ENCODE data around the gene LYPD6.

The LYPD6 gene

GRCh38 chr2:149364839-149365238 is 34.5 kb downstream of the LYPD6 start:
- TF ChIP-seq ZFX (IDR thresholded peaks at IDR 0.05; ENCODE audit: borderline replicate concordance) (no peak), CTCF (IDR thresholded peaks at IDR 0.05) (no peak)
- H3K27ac ChIP-seq = no peak overlapping the region

GRCh38 chr2:149365931-149366583 is 35.7 kb downstream of the LYPD6 start:
- TF ChIP-seq ZFX (IDR thresholded peaks at IDR 0.05; ENCODE audit: borderline replicate concordance) (no peak), CTCF (IDR thresholded peaks at IDR 0.05) (no peak)

GRCh38 chr2:149370061-149370775 is 39.8 kb downstream of the LYPD6 start:
- TF ChIP-seq ZFX (IDR thresholded peaks at IDR 0.05; ENCODE audit: borderline replicate concordance) = no peak
- TF ChIP-seq CTCF (IDR thresholded peaks at IDR 0.05) = no peak
- no peak overlapping the region for H3K27ac ChIP-seq

More at GRCh38 chr2:149365931-149366583, 35.7 kb downstream of the LYPD6 start:
- no peak overlapping the region for H3K27ac ChIP-seq

GRCh38 chr2:149371476-149371875 is 41.1 kb downstream of the LYPD6 start:
- H3K27ac ChIP-seq = no peak overlapping the region
- TF ChIP-seq CTCF (IDR thresholded peaks at IDR 0.05) = no peak
- no peak for TF ChIP-seq ZFX (IDR thresholded peaks at IDR 0.05; ENCODE audit: borderline replicate concordance)

GRCh38 chr2:149375801-149376361 is 45.5 kb downstream of the LYPD6 start:
- no peak overlapping the region for H3K27ac ChIP-seq
- no peak for TF ChIP-seq CTCF (IDR thresholded peaks at IDR 0.05)
- no peak for TF ChIP-seq ZFX (IDR thresholded peaks at IDR 0.05; ENCODE audit: borderline replicate concordance)

- TF ChIP-seq ZFX (IDR thresholded peaks at IDR 0.05; ENCODE audit: borderline replicate concordance) (no peak), CTCF (IDR thresholded peaks at IDR 0.05) (no peak)
- H3K27ac ChIP-seq = no peak overlapping the region
Observed at GRCh38 chr2:149380205-149380604, 49.8 kb downstream of the LYPD6 start.

- TF ChIP-seq ZFX (IDR thresholded peaks at IDR 0.05; ENCODE audit: borderline replicate concordance) = no peak
- no peak overlapping the region for H3K27ac ChIP-seq
Observed at GRCh38 chr2:149383340-149383739, 53.0 kb downstream of the LYPD6 start.
